HG03039 (cell line): ENCODE results near the gene MRLN.
"Not testable (repeated sequence)": the region's sequence is repeated elsewhere in the genome, so short reads cannot be mapped to it uniquely, and the experiment has no call there.

Experiments
- ATAC-seq: cut with Tn5 transposase; IDR thresholded peaks from one replicate; pipeline ENCODE4 v1.9.1; 2021; ENCODE audit warnings: mild to moderate bottlenecking, moderate library complexity; ENCODE audit not compliant: unreplicated experiment

MRLN gene

DNA sequence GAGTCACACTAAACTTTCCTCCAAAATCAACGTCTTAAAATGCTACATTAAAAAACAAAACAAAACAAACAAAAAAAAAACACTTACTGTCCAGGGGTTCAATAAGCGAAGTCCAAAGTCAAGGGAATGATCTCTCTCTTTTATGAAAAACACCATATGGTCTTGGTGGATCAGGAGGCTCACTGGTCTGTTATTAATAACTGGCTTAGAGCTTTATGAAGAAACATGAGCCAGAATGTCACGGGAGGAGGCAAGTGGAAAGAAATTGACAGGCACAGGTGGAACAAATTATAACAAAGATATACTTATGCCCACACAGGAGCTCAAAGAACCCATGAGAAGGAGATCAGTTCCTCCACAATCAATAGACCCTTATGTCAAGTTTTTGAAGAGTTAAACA lies at the start of gene MRLN:
MRLN (minus strand) TSS at position 189 of the 400 bp plus-strand sequence.
- ATAC-seq, result no peak

DNA sequence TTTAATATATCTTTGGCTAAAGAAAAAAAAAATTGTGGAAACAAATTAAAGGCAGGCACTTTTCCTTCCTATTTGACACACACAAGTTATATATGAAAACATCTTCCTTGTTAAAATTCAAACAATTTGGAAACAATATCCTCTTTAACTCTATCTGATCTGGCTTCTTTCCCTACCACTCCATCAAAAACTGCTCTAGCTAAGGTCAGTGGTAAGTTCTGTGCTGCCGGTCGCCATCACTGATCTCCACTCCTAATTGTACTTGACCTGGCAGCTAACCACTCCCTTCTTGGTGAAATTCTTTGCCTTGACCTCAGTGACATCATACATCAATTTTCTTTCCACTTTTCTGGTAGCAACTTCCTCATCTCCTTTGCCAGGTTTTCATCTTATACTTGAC lies 47.9 kb upstream of the MRLN start:
- ATAC-seq, result no peak

DNA sequence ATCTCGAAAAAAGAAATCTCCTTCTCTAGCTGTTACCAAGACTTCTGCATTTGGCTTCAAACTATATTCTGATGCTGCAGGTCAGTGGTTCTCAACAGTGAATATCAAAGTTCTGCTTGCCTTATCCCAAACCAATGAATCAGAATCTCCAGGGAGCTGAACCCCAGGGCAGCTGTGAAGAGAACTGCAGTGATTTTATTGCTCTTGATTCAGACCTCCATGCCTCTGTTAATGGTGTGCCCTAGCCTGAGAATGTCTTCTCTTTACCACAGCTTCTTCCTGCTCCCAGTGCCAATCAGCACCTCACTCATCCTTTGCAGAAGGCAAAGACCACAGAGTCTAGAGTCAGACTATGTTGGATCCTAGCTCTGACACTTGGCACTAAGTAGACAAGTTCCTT lies 46.2 kb upstream of the MRLN start:
- ATAC-seq, result no peak

DNA sequence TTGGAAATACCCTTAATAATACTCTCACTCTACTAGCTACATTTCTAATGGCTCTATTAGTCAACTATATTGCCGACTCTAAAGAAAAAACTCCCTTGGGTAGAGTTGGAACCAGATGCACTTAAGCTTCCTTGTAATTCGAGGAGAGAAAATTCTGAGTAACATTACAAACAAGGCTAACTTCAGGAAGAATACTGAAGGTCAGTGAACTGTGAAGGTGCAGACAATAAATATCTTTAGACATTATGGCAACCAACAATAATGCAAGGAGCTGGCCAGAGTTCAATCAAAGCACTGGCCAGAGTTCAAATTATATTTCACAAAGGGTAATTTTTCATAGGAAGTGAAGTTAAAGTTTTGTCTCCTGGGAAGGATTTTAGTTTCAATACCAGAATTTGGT lies 40.7 kb upstream of the MRLN start:
- no peak for ATAC-seq

DNA sequence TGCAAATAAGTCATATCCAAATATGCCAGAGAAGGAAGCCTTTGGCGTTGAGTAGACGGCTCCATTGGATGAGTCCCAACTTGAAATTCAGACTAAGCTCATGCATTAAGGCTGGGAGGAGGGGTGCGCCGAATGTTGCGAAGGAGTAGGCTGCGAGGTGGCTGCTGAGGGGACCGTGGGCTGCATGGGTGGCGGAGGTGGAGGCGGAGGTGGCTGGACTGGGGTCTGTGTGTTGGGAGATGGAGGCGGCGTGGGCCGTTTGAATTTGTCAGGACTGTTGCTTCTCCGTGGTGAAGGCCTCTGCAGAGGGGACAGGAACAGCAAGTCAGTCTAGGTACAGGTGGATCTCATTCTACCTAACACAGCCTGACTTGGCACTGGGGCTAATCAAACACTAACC lies 39.6 kb upstream of the MRLN start:
- no peak for ATAC-seq

DNA sequence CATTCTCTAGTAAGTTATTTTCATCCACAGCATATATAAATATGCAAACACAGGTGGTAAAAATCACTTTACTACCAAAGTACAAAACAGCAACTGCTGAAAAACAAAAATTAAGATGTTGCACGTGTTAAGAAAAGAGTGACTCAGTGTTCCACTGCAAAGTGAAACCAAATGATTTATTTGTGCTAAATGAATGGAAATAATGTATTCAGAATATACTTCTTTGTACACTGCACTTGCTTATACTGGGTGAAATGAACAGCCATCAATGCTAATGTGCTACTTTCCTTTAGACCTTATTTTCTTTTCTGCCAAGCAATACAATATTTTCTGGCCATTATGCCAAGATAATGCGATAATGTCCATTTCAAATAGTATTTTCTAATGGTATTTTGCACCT lies 38.3 kb upstream of the MRLN start:
- ATAC-seq, result no peak

DNA sequence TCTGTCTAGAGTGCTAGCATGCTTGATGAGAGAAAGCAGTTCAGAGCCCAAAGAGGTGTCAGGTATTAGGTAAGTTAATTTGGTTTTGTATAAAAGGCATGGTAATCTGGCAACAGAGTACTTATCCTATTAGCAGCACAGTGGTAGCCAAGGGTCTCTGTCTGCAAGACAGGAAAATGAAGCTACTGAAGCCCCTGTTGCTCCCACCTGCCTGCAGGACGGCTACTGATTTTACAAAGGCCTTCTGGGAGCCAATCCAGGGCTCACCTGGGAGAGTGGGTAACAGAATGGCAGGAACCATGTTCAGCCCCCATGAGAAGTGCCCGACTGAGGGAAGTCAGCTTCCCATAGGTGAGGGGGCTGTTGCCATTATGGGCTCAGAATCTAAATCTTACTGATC lies 36.8 kb upstream of the MRLN start:
- not testable (repeated sequence) for ATAC-seq

DNA sequence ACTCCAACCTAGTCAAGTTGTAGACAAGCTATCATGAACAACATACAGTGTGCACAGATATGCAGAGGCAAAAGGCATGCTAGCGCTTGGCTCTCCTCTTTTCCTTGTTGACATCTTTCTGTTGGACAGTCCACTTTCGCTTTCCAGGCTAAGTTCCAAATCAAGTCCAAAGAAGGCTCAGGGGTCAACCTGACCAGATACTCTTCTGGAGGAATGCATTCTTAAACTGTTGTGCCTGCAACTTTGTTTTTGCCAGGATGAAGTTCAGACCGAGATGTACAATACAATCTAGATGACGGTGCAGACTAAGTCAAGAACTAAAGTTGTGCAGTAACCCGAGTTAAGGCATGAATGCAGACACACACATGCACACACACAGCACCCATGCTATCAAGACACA lies 35.7 kb upstream of the MRLN start:
- not testable (repeated sequence) for ATAC-seq

DNA sequence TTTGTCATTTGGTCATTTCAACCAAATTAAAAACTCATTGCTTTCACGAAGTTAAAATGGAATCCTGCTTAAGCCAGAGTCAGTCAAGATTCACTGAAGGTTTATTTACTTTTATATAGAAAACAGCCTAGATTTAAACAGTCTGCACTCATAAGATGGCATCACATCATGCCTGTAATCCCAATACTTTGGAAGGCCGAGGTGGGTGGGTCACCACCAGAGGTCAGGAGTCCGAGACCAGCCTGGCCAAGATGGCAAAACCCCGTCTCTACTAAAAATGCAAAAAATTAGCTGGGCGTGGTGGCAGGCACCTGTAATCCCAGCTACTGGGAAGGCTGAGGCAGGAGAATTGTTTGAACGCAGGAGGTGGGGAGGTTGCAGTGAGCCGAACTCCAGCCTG lies 33.8 kb upstream of the MRLN start:
- not testable (repeated sequence) for ATAC-seq

DNA sequence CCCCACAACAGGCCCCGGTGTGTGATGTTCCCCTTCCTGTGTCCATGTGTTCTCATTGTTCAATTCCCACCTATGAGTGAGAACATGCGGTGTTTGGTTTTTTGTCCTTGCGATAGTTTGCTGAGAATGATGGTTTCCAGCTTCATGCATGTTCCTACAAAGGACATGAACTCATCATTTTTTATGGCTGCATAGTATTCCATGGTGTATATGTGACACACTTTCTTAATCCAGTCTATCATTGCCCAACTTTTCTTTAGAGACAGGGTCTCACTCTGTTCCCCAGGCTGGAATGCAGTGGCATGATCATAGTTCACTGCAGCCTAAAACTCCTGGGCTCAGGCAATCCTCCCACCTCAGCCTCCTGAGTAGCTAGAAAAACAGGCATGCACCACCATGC lies 32.2 kb upstream of the MRLN start:
- not testable (repeated sequence) for ATAC-seq

DNA sequence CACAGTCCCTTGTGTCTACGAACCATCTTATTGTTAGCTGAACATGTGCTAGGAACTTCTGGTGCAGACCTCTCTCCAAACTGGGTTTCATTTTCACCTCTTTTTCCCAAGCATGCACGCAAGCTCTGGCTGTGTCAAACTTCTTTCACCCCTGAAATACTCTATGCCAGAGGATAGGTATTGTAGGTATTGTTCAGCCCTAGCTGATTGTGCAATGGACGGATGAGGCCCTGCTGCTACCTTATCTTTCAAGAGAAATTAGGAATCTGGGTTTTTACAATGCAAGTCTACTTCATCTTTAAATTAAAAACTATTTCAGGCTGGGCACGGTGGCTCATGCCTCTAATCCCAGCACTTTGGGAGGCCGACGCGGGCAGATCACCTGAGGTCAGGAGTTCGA lies 28.3 kb upstream of the MRLN start:
- ATAC-seq, result no peak

DNA sequence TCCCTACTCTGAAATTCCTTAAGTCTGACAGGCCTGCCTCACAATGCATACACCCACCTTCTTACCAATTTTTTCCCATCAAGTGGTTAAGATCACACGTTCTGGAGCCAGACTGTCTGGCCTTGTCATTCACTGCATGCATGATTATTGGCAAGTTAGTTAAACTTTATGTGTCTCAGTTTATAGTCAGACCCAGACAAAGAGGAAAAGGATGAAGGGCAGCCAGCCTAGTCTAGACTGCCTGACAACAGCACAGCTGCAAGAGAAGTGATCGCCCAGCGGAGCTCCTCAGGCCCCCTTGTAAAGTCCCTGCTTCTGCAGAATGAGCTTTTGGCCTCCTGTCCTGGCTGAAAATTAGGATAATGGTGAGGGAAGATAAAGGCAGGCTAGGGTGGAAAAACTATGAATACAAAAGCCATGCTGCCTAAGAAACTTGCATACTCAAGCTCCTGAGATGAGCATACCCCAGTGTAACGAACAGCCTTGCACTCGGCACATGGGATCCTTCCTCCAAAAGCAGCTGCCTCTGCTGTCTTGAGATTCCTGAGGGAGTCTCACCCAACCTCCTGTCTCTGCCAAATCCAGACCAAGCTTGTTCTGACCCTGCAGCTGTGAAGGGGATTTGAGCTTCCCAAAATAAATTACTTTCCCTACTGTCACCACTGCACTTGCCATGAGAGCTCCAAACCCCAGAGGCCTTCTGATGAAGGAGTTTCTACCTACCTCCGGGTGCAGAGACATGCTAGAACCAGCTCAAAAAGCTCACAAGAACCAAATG lies 26.7 kb upstream of the MRLN start:
- no peak for ATAC-seq

DNA sequence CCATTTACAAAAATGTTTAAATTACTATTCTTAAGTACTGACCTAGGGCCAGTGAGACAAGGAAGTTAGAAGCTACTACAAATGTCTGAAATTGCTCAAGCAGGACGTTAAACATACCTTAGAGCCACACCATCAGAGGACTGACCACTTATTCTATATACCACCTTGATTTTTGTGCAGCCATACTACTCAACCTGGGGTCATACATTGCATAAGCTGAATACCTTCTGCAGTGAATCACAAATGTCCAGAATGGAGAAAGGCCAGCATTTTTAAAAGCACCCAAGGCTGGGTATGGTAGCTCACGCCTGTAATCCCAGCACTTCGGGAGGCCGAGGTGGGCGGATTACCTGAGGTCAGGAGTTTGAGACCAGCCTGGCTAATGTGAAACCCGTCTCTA lies 21.2 kb upstream of the MRLN start:
- ATAC-seq, result no peak

DNA sequence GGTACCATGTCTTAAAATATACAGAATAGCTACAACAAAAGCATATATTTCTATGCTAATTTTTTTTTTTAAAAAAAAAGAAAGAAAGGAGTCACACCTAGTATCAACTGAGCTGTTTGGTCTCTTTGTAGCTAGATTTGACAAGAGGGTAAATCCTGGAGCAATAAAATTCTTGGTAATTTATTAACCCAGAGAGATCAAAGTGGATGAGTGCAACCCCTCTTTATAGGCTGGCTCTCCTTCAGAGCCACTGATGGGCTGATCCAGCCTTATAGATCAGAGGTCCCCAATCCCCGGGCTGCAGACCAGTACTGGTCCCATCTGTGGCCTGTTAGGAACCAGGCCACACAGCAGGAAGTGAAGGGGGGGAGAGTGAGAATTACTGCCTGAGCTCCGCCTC lies 19.8 kb upstream of the MRLN start:
- ATAC-seq, result no peak

DNA sequence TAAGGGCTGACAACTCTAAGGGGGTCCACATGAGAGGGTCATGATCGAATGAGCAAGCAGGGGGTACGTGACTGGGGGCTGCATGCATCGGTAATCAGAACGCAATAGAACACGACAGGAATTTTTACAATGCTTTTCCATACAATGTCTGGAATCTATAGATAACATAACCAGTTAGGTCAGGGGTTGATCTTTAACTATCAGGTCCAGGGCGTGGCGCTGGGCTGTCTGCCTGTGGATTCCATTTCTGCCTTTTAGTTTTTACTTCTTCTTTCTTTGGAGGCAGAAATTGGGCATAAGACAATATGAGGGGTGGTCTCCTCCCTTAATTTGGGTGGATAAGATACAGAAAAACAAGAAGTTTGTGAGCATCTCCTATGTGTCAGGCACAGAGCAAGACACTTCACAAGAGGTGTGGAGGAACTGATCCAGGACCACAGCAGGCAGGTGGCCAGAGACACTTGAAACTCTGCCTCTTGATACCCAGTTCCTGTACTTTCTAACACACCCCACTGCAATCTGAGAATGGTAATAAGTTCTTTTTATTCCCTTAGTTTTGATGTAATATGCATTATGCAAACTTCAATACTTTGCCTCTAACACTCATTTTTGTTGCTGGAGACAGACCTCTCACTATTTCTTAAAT lies 18.0 kb upstream of the MRLN start:
- no peak for ATAC-seq

DNA sequence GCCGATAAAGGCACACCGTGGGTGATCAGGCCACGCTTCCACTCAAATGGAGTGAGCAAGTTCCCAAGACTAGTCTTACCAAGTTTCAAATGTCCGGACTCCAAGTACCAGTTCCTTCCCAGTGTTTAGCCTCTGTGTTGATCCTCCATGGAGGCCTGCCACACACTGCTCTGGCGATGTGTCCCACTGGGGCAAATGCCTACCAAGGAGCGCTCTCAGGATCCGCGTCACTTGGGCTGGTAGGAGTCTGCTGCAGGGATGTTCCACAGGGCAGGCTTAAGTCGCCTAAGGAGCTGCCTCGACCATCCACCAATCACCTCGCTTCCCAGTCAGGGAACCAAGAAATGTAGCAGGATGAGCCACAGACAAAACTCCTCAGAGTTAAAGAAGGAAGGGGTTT lies 17.4 kb upstream of the MRLN start:
- ATAC-seq, result no peak

DNA sequence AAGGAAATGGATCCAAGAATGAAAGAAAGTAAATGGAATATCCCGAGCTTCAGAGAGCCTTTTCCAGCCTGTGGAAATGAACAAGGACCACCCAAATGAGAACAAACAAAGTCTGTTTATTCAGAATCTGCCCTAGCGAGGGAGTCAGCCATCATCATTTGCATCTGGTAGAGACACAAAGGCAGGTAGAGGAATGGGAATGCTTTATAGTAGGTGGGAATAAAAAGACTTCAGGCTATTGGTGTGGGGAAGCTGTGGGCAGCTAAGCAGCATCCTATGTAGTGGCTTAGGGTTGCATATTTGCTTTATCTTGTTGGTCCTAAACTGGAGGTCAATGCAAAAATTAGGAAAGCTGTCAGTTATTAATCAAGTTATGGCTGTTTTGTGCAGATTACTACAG lies 9.2 kb upstream of the MRLN start:
- ATAC-seq, result no peak

DNA sequence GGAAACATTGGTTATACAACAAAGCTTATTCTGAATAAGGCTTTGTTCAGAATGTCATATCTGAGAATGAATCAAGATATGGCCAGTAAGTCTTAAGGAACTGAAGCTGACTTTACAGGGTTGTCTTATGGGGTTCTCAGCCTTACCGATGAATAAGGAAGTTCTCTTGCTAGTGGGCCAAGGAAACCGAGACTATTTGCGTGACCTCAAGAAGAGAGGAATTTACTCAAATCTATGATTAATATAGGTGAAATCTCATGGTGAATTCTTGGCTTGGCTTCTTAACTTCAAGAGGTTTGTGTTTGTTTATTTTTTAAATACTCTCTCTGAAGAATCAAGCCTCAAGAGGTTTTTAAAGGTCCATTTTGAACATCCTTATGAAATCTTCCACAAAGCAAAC lies 4.7 kb upstream of the MRLN start:
- ATAC-seq, result no peak

DNA sequence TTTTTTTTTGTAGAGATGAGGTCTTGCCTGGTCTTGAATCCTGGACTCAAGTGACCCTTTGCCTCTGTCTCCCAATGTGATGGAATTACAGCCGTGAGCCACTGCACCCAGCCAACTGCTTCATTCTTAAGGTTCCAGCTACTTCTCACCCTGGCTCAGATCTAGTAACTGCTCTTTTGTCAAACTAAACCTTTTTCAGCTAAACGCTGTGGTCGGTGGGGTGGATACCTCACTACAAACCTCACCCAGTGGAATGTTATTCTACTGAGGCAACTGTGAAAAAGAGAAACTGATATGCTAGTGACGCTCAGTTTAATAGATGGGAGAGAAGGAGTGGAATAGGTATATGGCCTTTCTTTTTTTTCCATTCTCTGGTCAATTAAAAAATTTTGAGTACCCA lies 1.7 kb upstream of the MRLN start:
- ATAC-seq, result no peak

DNA sequence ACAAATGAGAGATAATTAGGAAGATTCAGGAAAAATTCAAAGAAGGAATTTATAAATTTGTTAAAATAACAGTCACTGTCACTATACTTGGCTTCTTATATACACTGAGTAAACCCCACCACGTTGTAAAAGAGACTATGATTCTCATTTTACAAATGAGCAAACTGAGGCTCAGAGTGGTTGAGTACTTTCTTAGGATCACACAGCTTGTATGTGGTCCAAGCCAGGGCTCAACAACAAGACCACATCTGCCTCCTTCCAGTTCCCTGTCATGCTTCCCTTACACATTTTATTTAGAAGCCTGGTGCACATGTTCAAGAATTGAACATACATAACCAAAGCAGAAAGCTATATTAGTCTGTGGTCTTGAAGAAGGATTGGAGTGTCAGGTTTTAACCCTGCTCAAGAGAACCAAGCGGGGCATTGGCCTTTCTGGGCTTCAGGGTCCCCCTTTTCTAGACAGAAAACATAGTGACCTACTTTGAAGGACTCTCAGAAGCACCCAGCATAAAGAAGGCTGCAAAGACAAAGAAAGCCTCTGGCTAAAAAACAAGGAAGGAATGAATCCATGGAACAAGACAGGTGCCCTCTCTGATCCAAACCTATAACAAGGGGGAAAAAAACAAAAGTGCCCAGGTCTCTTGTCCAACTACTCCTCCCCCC lies 846 bp downstream of the MRLN start:
- no peak for ATAC-seq

DNA sequence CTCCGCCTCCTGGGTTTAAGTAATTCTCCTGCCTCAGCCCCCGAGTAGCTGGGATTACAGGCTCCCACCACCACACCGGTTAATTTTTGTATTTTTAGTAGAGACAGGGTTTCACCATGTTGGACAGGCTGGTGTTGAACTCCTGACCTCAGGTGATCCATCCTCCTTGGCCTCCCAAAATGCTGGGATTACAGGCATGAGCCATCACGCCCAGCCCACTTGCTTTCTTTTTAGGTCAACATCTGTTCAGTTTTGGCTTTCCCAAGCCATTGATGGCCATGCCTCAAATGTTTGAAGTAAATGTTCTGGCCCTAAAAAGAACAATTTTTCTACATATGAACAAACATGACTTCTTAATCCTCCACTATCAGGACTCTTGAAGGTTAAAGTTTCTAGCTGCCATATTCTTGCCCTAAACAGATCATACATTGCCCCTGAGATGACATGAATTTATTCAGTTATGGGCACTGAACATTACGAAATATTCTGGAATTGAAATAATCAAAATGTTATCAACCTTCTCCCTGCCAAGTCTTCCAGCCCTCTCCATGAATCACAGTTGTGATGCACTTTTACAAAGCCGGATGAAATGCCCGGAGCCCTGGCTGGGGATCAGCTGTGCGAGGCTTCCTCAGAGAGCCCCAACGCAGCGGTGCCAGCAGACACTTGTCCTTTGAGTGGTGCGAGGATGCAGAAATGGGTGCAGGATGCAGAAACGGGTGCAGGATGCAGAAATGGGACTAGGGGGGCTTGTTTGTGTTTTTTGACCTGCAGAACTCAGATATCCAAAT lies 2.9 kb downstream of the MRLN start:
- no peak for ATAC-seq
